GDM1 (cell line): Measurements from ENCODE around the gene CXCR2.
"Not testable (repeated sequence)": the region's sequence is repeated elsewhere in the genome, so short reads cannot be mapped to it uniquely, and the experiment has no call there.

Experiments used
- DNase-seq: peaks from one replicate; lab custom pipeline; 2025; lab: John Stamatoyannopoulos, UW

CXCR2 gene

DNA sequence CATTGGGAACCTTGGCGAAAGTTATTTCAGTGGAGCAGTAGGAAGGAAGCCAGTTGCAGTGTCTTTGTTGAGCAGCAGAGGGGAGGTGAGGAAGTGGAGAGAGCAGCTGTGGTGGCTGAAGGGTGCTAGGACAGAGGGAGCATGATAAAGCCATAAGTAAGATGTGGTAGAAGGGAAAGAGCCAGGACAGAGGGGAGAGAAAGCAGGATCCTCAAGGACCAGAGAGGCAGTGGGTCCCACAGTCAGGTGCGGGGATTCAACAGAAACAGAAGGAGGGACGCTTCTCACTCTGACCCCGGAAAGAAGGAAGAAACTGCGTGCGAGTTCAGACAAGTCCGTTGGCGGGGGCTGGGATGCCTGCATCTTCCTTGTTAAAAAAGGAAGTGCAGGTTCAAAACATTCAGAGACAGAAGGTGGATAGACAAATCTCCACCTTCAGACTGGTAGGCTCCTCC, at the start of gene CXCR2:
Gene CXCR2 (plus strand): TSS at position 403 of the 455 bp plus-strand sequence. CDS start 8,774 bp downstream, outside the sequence.
- peak; percentile 62 for DNase-seq

DNA sequence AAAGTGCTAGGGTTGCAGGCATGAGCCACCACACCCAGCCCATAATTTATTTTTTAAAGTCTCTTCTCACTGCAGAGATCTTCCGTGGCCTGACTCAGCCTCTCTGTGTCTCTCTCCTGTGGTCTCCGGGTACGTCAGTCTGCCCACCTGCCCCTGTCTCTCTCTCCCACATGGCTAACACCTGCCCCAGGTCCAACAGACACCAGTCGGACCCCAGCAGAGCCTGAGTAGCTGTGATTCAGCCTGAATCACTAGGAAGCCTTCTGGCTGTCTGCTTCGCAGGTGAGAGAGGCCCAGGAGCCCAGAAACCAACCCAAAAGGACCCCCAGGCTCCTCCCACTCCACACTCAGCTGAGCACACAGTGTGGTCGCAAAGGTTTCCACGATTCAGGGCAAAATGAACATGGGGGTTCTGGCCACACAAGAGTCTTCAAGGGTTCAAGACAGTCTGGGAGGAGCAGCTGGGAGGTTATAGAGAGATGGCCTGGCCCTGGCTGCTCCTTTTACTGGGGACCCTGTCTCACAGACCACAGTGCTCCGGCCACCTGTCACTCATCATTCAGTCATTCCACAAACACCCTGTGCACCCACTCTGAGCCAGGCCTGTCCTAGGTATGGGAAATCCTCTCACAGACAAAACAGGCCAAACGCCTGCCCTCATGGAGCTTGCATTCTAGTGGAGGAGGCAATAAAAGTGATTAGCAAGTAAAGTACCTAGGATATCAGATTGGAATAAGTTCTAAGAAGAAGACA, 48.2 kb upstream of the CXCR2 start:
- DNase-seq, result no peak

DNA sequence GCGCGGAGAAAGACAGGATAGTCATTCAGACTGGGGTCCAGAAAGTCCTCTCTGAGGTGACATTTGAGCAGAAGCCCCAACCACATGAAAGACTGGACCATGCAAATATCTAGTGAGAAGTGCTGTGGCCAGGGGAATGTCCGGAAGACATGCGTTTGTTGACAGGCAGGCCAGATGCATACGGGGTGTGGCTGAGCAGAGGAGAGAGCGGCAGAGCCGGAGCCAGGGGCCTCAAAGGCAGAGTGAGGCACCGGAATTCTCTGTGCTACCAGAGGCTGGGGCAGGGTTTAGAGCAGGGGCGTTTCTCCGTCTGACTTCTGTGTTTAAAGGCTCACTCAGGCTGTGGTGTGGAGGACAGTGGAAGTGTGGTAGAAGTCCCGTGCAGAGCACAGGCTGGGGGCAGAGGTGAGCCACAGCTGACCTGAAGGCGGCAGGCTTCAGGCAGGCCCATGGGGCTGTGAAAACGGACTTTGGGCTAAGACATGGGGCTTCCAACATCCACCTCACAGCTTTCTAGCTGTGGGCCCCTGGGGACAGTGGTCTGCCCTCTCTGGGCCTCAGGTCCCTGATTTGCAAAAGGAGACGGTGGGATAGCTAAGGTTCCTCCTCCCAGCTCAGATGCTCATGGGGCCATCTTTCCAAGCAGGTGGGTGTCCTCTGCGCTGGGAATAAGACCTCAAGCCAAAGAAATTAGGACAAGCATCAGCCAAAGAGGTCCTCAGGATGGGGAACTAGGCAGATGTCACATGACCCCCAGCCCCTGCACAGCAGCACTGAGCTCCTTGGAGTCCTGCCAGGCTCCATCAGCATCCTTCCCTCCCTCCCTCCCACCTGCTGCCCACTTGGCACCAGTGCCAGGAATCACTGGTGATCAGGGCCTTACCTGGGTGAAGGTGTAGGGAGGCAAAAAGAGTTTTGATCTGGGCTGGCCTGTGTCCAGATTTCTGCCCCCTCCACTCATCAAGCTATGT, 45.6 kb upstream of the CXCR2 start:
- no peak for DNase-seq

DNA sequence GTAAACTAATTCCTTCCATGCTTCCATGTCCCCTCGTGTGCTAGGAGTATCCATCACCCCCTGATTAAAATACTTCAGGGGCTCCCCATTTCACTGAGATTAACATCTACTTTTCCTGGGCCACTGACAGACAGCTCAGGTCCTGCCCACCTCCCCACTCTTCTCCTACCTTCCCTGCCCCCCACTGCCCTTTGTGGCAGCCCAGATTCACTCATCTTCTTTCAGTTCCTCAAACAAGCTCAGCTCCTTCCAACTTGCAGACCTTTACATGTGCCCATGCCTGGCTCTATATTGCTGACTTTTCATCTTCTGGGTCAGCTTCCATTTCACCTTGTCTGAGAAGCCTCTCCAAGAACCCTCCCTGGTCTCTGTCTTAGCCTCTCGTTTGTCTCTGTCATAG, 44.8 kb upstream of the CXCR2 start:
- DNase-seq, result no peak

DNA sequence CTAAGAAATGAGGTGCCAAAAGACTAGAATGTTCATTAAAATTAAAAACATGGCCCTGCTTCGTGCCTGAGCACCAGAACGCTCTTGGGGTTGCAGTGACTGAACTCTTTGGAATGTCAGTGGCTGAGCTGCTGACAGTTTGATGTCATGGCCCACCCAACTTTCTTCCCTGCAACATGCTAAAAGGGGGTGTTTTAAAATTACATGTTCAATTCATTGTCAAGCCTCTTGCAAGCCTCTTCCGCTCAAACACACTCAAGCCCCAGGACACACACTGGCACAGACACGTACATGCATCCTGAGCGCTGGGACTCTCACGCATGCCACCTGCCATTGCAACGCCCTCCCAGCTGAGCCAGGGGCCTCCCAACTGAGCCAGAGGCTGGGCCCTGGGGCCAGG, 44.1 kb upstream of the CXCR2 start:
- DNase-seq, result no peak

DNA sequence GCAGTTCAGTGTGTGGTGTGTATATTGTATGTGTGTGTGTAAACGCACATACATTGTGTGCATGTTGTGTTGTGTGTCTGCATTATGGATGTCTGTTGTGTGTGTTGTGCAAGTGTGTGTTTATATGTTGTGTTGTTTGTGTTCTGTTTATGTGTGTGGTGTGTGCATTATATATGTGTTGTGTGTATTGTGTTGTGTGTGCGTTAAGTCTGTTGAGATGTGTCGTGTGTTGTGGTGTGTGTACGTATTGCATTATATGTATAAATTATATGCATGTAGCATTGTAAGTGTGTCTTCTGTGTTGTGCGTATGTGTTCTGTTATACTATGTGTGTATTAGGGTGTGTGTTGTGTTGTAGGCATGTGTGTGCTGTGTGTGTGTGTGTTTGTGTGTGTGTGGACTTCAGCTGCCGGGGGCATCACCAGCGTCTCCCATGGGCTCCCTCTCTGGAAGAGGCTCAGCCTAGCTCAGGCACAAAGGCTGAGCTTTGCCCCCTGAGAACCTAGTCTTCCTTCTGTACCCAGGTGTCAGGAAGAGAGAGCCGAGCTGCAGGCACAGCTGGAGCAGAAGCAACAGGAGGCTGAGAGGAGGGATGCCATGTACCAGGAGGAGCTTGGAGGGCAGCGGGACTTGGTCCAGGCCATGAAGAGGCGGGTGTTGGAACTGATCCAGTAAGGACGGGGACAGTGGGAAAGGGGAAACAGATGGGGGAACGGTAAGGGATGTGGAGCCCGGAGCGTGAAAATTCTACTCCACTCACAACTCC, 43.1 kb upstream of the CXCR2 start:
- DNase-seq, result no peak

DNA sequence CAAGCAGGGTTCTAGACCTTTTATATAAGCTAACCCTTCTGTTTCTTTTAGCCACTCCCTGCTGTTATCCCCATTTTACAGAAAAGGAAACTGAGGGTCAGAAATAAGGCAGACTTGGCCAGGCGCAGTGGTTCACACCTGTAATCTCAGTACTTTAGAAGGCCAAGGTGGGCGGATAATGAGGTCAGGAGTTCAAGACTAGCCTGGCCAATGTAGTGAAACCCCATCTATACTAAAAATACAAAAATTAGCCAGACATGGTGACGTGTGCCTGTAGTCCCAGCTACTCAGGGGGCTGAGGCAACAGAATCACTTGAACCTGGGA, 42.5 kb upstream of the CXCR2 start:
- no peak for DNase-seq

DNA sequence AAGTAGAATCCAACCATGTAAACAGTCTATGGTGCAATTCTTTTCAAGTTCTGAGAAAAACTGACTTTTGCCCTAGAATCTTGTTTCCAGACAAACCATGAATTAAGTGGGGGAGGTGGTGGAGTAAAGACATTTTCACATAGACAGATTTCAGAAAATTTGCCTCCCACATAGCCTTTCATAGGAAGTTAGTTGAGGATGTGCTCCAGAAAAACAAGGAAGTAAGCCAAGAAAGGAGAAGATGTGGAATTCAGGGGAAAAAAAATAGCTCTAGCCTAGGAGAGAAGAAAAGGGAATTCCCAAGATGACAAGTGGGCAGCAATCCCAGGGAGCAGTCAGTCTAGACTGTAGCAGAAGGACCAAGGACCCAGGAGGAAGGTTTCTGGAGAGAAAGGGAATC, 39.4 kb upstream of the CXCR2 start:
- DNase-seq, result no peak

DNA sequence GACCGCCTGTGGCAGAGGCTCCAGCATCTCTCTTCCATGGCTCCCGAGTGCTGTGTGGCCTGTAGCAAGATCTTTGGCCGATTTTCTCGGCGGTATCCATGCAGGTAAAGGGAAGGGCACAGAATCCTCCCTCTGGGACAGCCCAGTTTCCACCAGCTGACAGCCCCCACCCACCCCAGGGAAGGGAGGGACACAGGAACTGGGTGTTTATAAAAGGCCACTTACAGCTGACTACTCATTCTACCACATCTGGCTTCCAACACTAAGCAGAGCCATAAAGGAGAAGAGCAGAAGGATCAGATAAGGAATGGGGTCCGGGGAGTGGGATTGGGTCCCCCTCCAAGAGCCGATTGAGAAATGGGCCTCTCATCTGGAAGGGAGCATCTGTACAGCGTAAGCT, 36.6 kb upstream of the CXCR2 start:
- no peak for DNase-seq

DNA sequence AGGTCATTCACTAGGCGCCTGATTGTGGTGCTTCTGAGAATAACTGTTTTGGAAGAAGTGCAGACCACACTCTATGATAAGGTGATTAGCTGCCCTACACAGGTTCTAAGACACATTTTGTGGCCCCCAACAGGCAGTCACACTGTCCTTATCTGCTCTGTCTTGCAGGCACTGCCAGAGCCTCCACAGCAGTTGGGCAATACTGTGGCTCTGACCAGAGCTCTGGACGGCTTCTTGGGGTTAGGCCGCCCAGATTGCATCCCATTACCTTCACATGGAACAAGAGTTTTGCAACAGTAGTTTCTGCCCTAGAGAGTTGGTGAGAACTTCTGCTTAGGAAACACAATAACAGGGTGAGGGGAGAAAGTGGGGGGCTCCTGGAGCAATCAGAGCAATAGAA, 34.1 kb upstream of the CXCR2 start:
- no peak for DNase-seq

DNA sequence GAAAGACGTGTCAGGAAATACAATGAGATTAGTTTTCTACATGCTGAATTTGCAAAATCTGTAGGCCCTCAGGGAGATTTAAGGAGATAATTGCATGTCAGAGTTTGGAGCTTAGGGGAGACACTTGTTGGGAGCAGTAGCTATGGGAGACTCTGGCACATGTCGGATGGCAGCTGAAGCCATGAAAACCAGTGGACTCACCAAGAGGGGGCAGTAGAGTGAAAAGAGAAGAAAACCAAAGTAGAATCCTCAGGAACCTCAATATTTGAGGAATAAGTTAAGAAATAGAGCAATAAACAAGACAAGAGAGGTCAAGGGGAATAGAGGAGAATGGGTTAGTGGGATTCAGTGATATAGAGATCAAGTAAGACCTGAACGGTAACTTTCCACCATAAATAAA, 31.9 kb upstream of the CXCR2 start:
- DNase-seq, result no peak

DNA sequence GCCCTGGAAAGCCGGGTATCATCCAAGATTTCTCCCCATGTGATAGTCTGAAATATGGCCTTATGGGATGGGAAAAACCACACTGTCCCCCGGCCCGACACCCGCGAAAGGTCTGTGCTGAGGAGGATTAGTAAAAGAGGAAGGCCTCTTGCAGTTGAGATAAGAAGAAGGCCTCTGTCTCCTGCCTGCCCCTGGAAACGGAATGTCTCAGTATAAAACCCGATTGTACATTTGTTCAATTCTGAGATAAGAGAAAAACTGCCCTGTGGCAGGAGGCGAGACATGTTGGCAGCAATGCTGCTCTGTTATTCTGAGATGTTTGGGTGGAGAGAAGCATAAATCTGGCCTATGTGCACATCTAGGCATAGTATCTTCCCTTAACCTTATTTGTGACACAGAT, 30.0 kb upstream of the CXCR2 start:
- DNase-seq, result no peak

DNA sequence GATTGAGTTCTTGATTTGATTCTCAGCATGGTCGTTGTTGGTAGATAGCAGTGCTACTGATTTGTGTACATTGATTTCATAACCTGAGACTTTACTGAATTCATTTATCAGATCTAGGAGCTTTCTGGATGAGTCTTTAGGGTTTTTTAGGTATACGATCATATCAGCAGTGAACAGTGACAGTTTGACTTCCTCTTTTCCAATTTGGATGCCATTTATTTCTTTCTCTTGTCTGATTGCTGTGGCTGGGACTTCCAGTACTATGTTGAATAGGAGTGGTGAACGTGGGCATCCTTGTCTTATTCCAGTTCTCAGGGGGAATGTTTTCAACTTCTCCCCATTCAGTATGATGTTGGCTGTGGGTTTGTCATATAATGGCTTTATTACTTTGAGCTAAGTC, 27.9 kb upstream of the CXCR2 start:
- DNase-seq, result no peak

DNA sequence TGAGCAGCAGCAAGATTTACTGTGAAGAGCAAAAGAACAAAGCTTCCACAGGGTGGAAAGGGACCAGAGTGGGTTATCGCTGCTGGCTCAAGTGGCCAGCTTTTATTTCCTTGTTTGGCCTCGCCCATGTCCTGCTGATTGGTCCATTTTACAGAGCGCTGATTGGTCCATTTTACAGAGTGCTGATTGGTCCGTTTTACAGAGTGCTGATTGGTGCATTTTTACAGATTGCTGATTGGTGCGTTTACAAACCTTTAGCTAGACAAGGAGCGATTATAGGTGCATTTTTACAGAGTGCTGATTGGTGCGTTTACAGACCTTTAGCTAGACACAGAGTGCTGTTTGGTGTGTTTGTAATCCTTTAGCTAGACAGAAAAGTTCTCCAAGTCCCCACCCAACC, 17.0 kb upstream of the CXCR2 start:
- not testable (repeated sequence) for DNase-seq

DNA sequence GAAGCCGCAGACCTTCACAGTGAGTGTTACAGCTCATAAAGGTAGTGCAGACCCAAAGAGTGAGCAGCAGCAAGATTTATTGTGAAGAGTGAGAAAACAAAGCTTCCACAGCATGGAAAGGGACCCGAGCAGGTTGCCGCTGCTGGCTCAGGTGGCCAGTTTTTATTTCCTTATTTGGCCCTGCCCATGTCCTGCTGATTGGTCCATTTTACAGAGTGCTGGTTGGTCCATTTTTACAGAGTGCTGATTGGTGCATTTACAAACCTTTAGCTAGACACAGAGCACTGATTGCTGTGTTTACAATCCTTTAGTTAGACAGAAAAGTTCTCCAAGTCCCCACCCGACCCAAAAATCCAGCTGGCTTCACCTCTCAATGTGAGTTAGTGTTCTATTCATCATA, 4.0 kb upstream of the CXCR2 start:
- not testable (repeated sequence) for DNase-seq

DNA sequence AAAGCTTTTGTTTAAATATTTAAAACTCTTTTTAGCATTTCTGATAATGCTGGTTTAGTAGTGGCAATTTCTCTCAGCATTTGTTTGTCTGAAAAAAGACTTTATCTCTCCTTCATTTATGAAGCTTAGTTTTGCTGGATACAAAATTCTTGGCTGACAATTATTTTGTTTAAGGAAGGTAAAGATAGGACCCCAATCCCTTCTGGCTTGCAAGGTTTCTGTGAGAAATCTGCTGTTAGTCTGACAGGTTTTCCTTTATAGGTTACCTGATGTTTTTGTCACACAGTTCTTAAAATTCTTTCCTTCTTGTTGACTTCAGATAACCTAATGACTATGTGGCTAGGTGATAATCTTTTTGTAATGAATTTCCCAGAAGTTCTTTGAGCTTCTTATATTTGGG, 3.5 kb upstream of the CXCR2 start:
- DNase-seq, result not testable (repeated sequence)

DNA sequence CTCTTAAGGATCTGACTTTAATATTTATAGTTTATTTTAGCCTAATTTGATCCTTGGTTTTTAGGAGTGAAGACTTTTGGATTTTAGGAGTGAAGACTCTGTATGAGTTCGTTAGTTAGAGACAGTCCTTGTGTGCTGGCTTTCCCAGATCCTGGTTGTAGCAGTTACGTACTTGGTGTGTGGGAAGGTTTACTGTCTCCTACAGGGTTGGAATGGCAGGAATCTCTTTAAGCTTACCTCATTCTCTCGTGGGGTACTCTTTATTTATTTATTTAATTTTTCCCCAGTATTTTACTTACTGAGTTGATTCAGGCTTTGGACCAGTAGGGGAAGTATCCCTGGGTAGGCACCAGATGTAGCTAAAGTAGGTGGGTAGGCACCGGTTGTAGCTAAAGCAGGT, 1.8 kb upstream of the CXCR2 start:
- DNase-seq, result no peak

DNA sequence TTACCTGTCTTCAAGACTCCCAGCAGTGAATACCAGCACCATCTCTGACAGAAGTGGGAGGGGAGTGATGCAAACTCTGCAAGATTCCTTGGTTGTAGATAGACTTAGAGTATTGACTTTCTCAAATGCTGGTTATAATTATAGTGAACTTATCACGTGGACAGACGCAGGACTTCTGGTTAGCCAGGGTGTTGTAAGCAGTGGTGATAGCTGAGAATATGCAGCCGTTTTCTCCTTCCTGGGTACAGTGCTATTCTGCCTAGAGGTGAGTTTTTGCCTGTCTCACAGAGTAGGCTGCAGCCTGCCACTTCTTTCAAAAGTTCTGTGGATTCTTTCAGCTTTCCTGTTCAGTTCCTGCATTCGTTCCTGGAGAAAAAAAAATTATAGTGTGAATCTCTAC, 733 bp upstream of the CXCR2 start:
- DNase-seq, result no peak

DNA sequence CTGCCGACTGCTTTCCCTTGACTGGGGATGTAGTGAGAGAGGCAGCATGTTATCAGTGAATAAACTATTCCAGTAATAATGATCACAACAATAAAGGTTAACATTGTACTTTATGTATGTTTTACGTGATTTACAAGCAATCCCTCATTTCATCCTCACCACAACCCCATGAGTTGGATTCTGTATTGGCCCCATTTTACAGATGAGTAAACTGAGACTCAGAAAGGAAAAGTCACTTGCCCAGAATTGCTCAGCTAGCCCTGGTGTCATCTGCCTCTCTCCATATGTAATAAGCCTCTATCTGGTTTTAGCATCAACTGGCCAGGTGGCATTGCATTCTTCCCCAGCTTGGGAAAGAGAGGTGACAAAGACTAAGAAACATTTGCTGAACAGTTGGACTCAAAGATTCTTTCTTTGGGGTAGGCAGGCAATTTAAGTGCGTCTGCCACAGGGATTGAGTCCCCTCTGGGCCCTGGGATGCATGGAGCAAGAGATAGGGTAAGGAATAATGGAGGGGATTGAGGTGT, 2.2 kb downstream of the CXCR2 start:
- DNase-seq, result no peak

DNA sequence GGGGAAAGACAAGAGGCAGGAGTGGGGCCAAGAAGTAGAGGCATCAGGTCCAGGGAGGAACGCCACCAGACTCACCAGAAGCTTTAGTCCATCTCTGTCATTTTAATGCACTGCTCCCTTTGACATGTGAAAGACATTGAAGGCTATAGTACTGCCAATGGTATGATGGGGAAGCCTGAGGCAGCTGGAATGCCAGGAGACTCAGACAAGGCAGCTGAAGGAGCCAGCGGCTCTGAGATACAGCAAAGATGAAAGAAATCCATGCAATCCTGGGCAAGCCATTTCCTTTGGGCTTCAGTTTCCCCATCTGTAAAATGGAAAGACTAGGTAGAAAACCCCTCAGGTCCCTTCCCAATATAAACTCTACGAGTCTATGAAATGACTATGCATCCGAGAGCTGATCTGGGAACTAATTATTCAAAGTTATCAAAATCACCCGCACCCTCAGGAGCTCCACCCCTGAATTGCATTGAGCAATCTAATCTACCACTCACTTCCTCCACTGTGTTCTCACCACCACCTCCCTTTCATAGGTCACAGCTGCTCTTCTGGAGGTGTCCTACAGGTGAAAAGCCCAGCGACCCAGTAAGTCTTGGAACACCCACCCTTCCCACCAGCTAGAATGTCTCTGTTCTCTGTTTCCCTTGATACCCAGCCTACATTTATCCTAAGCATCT, 3.1 kb downstream of the CXCR2 start:
- DNase-seq, result no peak

DNA sequence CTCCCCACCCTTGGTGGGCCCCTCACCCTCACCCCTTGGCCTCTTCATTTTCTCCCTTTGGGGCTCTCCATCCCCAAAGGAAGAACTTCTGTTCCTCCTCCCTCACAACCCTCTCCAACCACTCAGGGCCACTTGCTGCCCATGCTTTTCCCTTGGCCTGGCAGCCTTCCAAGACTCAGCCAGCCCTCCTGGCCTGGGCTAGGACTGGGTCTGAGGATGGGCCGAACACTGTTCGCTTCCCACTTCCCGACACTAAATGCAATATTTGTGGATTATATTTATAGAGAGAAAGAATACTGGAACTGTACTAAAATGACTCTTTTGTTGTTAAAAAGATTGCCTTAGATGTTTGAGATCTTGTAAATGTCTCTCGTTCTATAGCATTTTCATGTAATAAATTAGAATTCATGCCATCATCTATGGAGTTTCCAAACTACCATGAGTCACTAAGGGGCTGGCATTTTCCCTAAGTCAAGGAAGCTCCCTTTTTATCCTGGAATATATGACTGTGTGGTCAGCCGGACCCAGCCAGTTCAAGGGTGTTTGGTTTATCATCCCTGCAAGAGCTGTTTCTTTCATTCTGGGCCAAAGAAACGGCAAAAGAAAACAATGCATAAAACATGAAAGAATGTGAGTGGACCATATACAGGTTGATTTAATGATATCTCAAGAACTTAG, 3.8 kb downstream of the CXCR2 start:
- no peak for DNase-seq
